ENCODE results near the gene IRGQ. TPM values are rescaled to one million over a fixed set of nuclear protein-coding genes. Genes with fewer than 3 reads are reported as not detected.

The IRGQ gene
- total and polyA plus RNA-seq, 8 donors, result 2.0 to 57.1 (median 13.1) TPM

DNA sequence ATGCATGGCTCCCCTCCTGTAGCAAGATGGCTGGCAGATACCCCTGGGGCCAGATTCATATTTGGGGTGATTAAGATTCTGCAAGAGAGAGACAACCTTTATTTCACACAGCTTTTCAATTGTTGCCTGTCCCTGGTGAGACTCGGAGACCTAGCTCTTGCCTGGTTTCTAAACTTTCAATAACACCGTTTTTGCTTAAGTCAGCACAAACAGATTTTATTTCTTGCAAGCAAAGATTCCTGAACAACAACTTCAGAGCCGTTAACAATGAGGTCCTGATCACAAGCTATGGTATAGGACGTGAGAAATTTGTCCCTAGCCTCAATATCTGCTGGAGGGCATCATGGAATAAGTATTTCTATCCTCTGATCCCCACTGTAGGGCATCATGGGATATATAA lies 46.6 kb upstream of the IRGQ start:
- H3K27ac ChIP-seq, result no peak overlapping the region
- no peaks in the 10 kb centered on the region for H3K9me3 ChIP-seq
- intact Hi-C loops (cut with DNase I; ENCODE audit: low total_unique reads), result no loop called here
- 71 to 91% (median 84%) methylated on average over 4 of the region's 4 CpGs for WGBS, 5 donors
- TF ChIP-seq POLR2AphosphoS5 (IDR thresholded peaks at IDR 0.05) (no peak), POLR2A (IDR thresholded peaks at IDR 0.05) (no peak), EP300 (IDR thresholded peaks at IDR 0.05) (no peak)
- TF ChIP-seq, protein P1, sequence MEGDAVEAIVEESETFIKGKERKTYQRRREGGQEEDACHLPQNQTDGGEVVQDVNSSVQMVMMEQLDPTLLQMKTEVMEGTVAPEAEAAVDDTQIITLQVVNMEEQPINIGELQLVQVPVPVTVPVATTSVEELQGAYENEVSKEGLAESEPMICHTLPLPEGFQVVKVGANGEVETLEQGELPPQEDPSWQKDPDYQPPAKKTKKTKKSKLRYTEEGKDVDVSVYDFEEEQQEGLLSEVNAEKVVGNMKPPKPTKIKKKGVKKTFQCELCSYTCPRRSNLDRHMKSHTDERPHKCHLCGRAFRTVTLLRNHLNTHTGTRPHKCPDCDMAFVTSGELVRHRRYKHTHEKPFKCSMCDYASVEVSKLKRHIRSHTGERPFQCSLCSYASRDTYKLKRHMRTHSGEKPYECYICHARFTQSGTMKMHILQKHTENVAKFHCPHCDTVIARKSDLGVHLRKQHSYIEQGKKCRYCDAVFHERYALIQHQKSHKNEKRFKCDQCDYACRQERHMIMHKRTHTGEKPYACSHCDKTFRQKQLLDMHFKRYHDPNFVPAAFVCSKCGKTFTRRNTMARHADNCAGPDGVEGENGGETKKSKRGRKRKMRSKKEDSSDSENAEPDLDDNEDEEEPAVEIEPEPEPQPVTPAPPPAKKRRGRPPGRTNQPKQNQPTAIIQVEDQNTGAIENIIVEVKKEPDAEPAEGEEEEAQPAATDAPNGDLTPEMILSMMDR (IDR thresholded peaks at IDR 0.05), result no peak
- peaks cover 0 to 19% (median 17%) of the 10 kb centered on the region in 4 donors for H3K36me3 ChIP-seq
- no peak for DNase-seq
- no peak overlapping the region for H3K4me3 ChIP-seq
- peaks cover 0 to 32% (median 16%) of the 10 kb centered on the region in 3 donors for H3K27me3 ChIP-seq
- peaks cover 13 to 25% (median 18%) of the 10 kb centered on the region in 4 donors for H3K4me1 ChIP-seq

DNA sequence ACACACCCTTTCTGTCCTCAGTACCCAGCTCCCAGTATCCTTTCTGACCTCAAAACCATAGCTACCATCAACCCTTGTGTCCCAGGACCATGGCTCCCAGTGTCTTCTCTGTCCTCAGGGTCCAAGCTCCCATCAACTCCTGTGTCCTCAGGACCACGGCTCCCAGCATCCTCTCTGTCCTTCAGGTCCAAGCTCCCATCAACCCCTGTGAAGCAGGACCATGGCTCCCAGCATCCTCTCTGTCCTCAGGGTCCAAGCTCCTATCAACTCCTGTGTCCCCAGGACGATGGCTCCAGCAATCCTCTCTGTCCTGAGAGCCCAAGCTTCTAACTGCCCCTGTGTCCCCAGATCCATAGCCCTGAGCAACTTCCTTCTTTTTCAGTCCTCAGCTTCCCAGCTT lies 45.4 kb upstream of the IRGQ start:
- 61 to 69% (median 62%) methylated on average over 2 of the region's 2 CpGs for WGBS, 5 donors
- H3K4me1 ChIP-seq, result peaks cover 13 to 26% (median 19%) of the 10 kb centered on the region in 4 donors
- no peak for TF ChIP-seq POLR2A (IDR thresholded peaks at IDR 0.05)
- intact Hi-C loops (cut with DNase I; ENCODE audit: low total_unique reads), result no loop called here
- peaks cover 0 to 7% (median 5%) of the 10 kb centered on the region in 4 donors for H3K36me3 ChIP-seq
- no peaks in the 10 kb centered on the region for H3K9me3 ChIP-seq
- no peak overlapping the region for H3K27ac ChIP-seq
- no peak overlapping the region for H3K4me3 ChIP-seq
- no peak for DNase-seq
- H3K27me3 ChIP-seq, result peaks cover 0 to 42% (median 16%) of the 10 kb centered on the region in 3 donors

DNA sequence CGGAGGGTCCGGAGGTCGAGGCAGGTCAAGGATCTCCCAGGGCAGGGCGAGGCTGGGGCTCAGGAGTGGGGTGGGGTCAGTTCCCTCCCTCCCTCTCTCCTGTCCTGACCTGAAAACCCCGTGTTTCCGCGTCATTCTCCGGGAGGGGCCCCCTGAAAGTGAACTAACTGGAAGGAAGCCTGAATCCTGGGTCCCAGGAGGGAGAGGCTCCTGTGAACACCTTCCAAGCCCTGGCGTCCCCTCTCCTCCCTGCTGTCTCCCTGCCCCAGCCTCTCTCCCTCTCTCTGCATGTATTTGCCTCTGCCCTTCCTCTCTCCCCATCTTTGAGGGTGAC lies 44.5 kb upstream of the IRGQ start:
- H3K27me3 ChIP-seq, result peaks cover 0 to 52% (median 16%) of the 10 kb centered on the region in 3 donors
- H3K36me3 ChIP-seq, result no peaks in the 10 kb centered on the region
- peak overlapping the region in 1 of 5 donors; percentile 60 for H3K27ac ChIP-seq
- H3K9me3 ChIP-seq, result no peaks in the 10 kb centered on the region
- peak overlapping the region; percentile 59 to 70 (median 62) for H3K4me3 ChIP-seq
- DNase-seq, result peak in 1 of 2 donors; percentile 35
- intact Hi-C loops (cut with DNase I; ENCODE audit: low total_unique reads), result no loop called here
- peaks cover 13 to 28% (median 21%) of the 10 kb centered on the region in 4 donors for H3K4me1 ChIP-seq
- WGBS, 5 donors, result 6 to 12% (median 8%) methylated on average over 8 to 9 of the region's 9 CpGs
- TF ChIP-seq POLR2A (IDR thresholded peaks at IDR 0.05) (no peak), POLR2AphosphoS5 (IDR thresholded peaks at IDR 0.05) (no peak), EP300 (IDR thresholded peaks at IDR 0.05) (no peak)
- TF ChIP-seq, protein P1 (IDR thresholded peaks at IDR 0.05), result no peak

DNA sequence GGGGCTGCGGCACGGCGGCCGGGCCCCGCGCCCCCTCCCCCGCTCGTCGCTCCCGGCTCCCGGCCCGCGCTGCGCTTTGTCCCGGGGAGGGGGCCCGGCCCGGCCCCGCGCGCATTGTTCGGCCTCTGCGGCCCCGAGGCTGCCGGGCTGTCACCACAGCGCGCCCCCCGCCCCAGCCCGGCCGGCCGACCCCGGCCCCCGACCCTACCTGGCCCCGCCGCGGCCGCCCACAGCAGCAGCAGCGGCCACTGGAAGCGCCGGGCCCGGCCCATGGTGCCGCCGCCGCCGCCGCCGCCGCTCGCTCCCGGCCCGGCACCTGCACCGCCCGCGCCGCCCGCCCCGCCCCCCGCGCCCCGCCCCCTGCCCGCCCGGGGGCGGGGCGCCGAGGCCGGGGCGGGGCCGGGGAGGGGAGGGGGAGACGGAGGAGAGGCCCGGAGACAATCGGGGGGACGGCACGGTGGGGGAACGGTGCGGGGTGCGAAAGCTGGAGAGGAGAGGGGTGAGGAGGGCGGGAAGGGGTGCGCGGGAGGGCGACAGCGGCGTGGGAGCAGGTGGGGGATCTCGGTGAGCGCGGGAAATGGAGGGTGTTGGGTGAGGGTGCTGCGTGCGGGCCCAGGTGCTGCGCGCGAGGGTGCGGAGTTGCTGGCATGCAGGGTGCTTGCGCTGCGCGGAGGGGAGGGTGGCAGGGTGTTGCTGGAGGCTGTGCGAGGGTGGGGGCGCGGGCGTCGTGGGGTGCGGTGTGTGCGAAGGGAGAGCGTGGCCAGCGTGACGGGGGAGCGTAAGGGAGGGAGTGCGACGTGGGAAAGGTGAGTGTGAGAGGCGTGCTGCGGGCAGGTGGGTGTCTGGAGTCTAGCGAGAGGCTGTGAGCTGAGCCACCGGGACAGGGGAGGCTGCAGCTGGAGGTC lies 43.8 kb upstream of the IRGQ start, which contains the start of gene CADM4:
CADM4 (minus strand) TSS at position 332 of the 905 bp plus-strand sequence; CDS start at position 272, 60 bp downstream.
- 1 to 2% (median 1%) methylated on average over 51 to 106 of the region's 110 CpGs for WGBS, 5 donors
- Histone ChIP-seq H3K9me3 (no peaks in the 10 kb centered on the region), H3K36me3 (no peaks in the 10 kb centered on the region), H3K27me3 (peaks cover 0 to 57% (median 16%) of the 10 kb centered on the region in 3 donors), H3K27ac (peak within 1 kb of the TSS in 4 of 5 donors; percentile 47 to 73 (median 53)), H3K4me3 (peak within 1 kb of the TSS; percentile 59 to 70 (median 62)), H3K4me1 (peaks cover 13 to 35% (median 24%) of the 10 kb centered on the region in 4 donors)
- peak; percentile 43 to 78 for DNase-seq
- intact Hi-C loops (cut with DNase I; ENCODE audit: low total_unique reads), result no loop called here
- TF ChIP-seq EP300 (IDR thresholded peaks at IDR 0.05) (no peak), POLR2A (IDR thresholded peaks at IDR 0.05) (no peak), POLR2AphosphoS5 (IDR thresholded peaks at IDR 0.05) (no peak)
- TF ChIP-seq, protein P1 (IDR thresholded peaks at IDR 0.05), result no peak

All from stomach (tissue), 9 donors.